Ammon's horn (tissue), 1 donor: ENCODE measurements around the gene KRTAP5-3.
"Not testable (repeated sequence)": the region's sequence is repeated elsewhere in the genome, so short reads cannot be mapped to it uniquely, and the experiment has no call there.

Source experiments
- DNase-seq: peaks from one replicate; pipeline ENCODE4 v3.0.0-alpha.2; 2016; ENCODE audit warnings: low spot score

KRTAP5-3 gene, protein sequence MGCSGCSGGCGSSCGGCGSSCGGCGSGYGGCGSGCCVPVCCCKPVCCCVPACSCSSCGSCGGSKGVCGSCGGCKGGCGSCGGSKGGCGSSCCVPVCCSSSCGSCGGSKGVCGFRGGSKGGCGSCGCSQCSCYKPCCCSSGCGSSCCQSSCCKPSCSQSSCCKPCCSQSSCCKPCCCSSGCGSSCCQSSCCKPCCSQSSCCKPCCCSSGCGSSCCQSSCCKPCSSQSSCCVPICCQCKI

DNA sequence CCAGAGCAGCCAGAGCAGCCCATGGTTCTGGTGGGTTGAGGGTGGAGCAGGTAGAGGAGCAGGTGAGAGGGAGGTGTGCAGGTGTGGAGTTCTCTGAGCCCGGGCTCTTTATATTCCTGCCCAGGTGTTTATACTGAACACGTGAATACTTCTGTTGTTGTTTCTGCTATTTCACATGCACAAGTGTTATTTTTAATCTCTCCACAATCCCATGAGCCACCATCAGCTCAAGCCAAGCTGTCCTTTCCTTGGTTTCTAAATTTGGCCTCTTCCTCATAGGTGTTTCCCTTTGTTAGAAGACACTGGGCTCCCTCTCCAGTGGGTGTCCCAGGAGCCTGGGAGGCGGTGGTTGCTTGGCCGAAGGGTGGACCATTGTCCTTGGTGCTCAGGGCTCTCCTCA, at the start of gene KRTAP5-3:
TSS of gene KRTAP5-3 (minus strand) at position 101 of the 400 bp plus-strand sequence. CDS start at position 23, 78 bp downstream.
- no peak for DNase-seq

DNA sequence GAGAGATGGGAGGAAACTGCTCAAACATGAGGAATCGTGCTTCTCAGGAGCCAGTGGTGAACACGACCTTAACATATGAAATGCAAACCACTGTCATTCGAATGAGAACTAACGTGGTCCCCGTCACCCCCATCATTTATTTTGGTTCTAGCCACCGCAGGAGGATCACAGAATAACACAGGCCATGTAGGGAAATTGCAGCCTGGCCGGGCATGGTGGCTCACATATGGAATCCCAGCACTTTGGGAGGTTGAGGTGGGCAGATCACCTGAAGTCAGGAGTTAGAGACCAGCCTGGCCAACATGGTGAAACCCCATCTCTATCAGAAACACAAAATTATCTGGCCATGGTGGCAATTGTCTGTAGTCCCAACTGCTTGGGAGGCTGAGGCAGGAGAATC, 48.4 kb upstream of the KRTAP5-3 start:
- no peak for DNase-seq

DNA sequence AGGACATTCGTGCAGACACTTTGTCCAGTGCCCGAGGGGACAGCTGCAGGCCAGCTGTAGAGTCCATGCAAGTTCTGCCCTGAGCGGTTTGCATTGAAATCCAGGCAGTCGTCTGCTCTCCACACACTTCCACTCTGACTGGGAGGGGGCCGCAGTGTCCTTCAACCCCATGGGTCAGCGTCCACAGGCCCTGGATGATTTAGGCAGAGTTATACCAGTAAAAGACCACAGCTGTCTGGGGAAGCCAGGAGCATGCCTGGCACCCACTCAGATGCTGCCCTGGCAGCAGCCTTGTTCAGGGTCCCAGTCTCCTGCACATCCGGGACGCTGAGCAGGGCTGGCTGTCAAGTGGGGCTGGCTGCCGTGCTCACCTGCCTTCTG, 47.8 kb upstream of the KRTAP5-3 start:
- DNase-seq, result no peak

DNA sequence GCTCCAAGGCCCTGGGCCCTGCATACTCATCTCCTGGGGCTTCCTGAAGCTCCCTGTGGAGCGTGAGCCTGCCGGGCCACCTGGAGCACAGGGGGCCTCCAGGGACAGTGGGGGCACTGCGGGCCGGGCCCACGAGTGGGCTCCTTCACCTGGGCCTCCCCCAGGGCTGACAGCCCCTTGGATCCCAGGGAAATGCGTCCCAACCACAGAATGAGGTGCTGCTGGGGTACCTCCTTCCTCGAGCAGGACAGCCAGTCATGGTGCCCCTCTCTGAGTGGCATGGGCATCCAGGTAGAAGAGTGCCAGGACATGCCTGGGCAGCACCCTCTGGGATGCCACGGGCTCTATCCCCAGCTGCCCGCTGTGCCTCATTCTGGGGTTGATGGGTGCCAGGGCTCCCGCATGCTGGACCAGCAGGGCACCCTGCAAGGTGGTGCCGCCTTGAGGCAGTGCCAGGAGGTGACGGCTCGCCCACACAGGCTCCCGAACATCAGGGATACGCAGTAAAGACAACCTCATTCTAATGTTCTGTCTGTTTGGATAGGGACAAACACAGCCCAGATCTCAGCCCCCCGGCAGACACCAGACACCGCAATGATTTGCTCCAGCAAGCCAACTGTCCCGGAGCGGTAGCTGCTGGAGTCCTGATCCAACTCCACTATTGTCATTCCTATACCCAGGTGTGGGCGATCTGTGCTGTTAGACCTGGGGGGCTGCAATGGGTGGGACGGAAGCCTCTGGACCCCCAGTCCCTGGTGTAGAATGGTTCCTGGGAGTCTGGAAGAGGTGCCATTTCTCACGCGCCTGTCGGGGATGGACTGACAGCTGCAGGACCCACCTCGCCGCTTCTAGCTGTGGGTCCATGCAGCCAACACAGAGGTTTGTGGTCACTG, 47.2 kb upstream of the KRTAP5-3 start:
- no peak for DNase-seq

DNA sequence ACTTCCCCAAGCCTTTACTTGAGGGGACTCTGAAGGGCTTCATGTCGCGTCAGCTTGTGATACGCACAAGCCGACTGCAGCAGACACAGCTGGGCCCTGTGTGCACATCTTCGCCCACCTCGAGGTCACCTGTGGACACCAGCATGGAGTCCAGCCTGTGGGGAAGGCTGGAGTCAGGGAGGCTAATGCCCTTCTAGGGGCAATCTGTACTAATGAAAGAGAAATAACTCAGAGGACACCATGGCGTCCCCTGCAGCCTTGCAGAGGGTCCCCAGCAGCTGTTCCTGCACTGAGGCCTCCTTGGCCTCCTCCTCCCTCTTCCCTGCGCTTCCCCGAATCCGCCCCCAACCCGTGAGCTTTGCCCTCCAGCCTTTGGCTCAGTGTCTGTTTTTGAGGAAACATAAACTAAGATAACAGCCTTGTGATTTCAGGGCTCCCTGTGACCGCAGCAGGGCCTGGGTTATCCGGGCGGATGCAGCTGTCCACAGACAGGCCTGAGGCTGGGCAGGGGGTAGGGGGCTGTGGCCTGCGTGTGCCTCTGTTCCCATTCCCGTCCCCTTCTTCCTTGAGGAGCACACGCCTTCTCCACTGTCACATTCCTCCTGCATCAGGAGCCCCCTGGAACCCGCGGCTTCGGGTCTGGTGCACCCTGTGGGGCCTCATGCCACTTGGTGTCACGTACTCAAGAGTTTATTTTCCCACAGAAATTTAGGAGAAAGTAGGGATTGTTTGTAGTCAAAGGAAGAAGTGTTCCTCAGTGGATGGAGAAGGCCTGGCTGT, 46.3 kb upstream of the KRTAP5-3 start:
- no peak for DNase-seq

DNA sequence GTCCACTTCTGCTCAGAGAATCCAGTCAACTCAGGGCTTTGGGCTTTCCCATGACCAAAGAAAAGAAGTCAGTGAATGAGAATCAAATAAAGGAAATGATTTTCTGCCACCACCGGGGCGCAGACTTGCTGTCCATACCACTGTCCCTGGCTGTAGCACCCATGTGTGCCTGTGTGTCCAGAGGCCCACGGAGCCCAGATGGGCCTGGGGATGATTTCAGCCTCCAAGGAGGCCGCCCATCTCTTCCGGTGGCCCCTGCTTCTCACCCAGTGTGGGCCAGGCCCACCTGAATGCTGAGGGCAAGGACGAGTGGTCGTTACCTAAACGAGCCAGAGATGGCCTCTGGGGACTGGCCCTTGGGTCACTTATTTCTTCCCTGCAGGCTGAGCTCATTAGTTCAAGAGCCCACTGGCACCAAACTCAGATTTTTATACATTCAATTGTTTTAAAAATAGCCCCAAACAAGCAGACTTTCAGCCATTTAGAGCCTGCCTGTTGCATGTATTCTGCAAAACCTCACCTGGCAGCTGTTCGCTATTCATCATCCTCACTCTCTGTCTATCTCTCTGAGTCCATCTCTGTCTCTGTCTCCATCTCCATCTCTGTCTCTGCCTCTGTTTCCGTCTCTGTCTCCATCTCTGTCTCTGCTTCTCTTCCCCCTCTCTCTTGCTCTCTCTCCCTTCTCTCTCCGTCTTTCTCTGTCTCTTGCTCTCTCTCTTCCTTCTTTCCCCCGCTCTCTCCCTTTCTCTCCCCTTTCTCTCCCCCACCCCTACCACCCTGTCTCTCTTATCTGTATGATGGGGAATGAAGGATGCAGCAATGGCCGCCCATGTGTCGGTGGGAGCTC, 45.5 kb upstream of the KRTAP5-3 start:
- no peak for DNase-seq

DNA sequence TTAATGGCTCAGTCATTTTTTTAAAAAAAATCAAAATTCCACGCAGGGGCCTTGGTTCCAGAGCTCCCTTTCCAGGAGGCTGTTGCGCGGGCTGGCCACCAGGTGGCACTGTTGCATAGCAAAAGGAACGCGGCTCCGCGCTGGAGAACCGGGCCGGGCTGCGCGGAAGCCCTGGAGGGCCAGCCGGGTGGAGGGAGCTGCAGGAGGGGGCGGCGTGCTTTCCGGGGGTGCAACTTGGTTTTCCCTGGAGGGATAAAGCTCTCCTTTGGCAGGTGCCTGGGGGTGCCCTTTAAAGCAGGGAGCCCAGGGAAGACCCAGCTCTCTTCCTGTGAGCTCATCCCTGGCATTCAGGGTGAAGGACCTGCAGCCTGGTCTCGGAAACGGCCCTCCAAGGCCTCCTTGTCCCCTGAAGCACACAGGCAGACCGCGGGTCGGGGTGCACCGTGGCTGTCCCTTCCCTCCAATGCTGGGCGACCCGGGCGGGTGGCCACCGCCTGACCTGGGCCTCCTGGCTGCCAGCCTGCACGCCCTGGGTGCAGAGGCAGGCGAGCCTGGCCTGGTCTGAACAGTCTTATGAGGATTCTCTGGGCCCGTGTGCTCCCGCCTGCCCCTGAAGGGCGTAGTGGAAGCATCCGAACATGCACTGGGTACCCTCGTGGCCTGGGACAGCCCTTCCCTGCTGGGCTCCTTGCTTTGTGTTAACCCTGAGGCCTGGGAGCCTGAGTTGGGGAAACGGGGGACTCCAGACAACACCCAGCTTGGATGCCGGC, 44.7 kb upstream of the KRTAP5-3 start:
- peak; percentile 83 for DNase-seq

DNA sequence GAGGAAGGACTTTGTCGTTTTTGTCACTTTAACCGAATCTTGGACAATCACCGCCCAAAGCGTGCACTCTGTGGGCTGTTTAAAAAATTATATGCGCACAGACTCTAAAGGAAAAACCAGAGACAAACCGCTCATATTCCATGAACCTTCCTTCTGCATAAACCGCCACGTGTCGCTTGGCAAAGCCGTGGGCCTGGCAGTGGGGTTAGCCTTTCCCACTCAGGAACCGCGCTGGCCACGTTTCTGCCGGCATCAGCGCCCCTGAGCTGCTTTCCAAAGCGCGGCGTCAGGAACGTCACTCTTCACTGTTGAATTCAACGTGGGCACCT, 44.1 kb upstream of the KRTAP5-3 start:
- DNase-seq, result no peak

DNA sequence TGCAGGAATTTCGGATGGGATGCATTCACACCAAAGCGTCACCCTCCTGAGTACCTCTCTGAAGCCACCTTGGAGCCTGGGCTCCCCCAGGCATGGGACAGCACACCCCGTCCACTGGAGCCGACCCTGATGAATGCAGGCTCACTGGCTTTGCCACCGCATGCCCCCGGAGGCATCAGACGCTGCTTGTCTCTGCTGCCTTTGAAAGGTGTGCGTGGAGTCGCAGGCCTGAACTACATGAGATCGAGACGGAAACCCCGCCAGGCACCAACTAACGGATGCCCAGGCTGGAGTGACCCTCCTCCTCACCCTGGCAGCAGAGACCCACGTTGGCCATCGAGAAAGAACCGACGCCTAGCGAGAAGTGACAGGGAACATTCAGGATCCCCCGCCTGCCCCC, 43.8 kb upstream of the KRTAP5-3 start:
- no peak for DNase-seq

DNA sequence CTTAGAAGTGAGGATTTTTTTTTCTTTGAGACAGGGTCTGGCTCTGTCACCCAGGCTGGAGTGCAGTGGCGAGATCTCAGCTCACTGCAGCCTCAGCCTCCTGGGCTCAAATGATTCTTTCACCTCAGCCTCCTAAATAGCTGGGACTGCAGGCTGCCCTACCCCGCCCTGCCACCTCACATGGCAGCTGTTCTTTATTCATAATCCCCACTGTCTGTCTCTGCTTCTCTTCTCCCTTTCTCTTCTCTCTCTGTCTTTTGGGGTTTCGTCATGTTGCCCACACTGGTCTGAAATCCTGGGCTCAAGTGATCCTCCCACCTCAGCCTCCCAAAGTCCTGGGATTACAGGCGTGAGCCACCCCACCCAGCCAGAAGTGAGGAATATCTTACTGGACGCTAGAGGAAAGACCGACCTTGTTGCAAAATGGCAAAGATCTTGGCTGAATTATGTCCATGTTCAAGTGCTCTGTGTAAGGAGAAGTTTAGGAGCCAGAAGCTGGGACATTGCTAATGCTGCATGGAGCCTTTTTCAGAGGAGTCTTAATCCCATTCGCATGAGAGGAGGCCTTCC, 43.2 kb upstream of the KRTAP5-3 start:
- no peak for DNase-seq

DNA sequence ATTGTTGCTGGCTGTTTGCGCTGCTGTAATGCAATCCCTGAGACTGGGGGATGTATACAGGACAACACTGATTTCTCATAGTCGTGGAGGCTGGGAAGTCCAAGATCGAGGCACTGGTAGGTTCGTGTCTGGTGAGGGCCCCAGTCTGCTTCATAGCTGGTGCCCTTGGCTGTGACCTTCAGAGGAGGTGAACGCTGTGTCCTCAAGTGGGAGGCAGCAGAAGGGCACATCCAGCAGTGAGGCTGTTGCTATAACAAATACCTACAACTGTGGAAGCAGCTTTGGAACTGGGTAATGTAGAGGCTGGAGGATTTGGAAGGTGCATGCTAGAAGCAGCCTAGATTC, 42.6 kb upstream of the KRTAP5-3 start:
- no peak for DNase-seq

DNA sequence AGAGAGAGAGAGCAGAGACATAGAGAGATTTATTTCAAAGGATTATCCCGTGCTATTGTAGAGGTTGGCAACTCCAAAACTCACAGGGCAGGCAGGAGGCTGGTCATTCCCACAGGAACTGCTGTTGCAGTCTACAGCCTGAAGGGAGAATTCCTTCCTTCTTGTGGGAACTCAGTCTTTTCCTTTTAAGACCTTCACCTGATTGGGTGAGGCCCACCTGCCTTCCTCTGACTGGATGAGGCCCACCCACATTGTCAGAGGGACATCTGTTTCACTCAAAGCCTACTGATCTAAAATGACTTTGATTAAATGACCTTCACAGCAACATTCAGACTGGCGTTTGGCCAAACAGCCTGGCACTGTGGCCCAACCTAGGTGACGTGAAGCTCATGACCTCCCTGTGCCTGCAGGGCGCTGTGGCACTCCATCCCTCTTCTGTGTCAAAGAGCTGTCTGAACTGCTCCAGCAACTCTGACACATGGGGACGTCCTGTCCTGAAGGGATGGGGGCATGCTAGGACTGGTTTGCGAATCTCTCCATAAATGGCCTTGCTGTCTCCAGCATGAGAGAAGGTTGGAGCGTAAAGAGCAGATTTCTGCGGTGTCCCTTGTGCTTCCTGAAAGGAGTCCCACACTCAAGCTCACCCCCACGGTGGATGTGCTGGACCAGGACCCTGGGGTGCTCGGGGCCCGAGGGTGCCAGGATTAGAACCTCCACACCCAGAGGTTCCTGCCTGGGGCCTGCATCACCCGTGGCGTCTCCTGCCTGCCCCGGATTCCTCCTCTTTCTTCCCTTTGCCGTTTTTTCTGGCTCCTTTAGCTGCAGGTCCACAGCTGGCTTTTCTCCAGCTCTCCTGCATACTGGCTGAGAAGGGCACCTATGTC, 42.0 kb upstream of the KRTAP5-3 start:
- DNase-seq, result no peak

DNA sequence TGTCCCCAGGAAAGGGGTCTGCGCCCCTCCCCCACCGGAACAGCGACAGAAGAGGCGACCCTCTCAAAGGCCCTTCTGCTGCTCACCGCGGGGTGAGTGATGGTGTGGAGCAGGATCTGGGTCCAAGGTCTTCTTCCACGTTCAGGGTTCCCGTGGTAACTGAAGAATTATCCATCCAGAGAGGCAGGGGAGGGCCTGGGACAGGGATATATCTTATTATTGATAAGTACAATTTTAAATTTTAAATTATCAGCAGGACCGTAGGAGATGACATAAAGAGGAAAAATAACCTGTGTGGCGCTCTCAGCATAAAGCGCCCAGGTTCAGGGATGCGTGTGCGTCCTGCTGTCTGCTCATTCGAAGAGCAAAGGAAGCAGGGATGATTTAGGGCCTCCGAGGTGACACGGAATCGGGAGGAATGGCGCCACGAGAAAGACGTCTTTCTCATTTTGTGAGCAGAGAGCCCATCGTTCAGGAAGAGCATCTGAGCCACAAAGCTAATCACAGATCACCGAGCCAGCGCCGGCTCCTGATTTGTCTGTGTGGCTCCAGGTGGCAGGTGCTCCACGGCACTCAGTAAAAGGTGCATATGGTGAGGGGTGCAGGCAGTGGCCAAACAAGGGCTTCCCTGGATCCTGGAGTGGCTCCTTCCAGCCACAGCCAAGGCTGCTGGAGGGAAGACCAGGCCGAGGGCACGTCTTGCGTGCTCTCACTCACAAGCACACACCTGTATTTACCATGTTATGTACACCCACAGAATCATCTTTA, 40.6 kb upstream of the KRTAP5-3 start:
- DNase-seq, result no peak

DNA sequence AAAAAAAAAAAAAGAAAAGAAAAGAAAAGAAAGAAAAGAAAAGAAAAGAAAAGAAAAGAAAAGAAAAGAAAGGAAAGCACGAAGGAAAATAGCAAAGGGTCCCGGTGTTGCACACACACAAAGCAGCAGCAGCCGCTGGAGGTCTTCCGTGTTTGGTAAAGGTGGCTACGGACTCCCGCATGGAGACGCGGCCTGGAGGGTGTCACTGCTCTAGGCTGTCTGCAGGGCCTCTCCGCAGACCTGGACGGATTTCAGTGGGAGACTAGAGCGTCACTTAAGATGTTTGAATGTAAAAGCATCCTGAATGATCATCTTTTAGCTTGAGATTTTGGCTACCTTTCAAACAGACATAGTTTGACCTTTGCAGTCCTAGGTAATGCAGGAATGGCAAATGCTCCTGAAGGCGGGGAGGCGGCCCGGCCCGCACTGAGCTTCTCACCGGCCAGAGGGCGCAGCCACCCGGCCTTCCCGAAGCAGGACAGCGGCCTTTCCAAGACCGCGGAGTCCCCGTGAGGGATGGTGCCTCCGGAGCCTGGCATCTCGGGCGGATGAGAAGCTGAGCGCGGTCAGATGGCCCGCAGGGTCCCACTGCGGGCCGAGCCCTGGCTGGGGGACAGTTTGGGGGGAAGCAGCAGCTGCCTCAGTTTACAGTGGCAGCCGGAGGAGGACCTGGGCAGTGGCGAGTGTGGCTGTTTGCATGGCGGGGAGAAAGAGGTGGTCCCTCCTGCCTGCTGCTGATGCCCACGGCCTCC, 39.8 kb upstream of the KRTAP5-3 start:
- no peak for DNase-seq

DNA sequence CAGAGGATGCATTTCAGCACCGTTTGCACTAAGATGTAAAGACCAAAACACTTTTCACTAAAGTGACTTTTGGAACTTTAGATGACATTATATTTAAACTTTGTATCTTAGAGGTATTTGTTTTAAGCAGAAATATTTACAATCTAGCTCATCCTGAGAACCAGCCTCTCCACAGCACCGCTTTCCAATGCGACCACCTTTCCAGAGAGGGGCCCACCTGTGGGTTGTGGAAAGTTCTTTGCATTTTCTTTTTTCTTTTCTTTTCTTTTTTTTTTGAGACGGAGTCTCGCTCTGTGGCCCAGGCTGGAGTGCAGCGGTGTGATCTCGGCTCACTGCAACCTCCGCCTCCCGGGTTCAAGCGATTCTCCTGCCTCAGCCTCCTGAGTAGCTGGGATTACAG, 38.3 kb upstream of the KRTAP5-3 start:
- not testable (repeated sequence) for DNase-seq

DNA sequence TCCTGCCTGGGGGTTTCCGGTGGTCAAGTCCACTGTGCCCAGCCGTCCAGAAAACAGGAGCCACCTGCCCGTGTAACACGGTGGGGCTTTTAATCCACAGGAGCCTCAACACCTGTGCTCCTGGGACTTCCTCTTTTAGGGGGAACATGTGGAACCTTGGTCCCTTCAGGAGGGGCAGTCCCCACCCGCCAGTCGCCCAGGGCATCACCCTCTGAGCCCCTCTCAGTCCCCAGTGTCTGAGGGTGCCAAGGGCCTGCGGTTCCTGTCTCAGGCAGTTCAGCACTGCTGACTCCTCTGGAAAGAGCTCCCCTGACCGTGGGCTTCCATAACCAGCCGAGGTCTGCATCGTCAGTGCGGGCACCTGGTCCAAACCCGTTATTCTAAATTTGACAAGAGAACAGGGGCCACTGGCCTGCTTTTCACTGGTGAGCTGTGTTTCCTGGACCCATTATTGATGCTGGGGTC, 37.1 kb upstream of the KRTAP5-3 start:
- no peak for DNase-seq

DNA sequence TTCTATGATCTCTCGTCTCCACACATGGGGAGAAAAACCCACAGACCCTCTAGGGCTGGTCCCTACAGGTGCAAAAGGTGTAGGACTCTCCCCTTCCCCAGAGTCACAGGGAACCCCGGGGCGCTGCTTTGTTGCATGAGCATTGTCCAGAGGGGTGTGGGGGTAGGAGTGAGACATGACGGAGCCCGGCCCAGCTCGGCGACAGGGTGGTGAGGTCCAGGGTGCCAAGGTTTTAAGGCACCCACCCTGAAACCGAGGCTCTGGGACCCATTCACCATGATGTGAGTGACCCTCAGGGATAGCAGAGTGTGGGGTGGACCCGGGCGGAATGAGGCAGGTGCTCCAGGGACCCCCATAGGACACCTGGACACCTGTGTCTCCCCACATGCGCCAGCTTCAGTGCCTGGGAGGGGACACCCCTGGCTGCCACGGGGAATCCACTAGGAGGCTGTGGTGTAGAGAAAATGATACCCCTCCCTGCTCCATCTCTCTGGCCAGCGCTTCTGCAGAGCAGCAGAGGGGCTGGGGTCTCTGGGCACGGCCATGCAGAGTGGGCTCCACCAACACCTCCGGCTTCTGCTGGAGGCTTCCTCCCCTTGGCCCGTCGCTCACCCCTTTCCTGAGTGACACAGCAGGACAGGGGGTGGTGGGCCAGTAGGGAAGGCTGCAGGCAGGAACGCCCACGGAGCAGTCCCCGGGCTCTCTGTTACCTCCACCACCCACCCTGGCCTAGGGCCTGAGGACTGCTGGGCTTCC, 36.5 kb upstream of the KRTAP5-3 start:
- no peak for DNase-seq
